Anterior cingulate cortex (tissue), 58 donors: ENCODE measurements around the gene LONP2.
"Not testable (repeated sequence)": the region's sequence is repeated elsewhere in the genome, so short reads cannot be mapped to it uniquely, and the experiment has no call there.

ENCODE experiments used
- DNase-seq, 58 donors: peaks; one replicate each; lab custom pipeline; 2025; lab: John Stamatoyannopoulos, UW

The LONP2 gene

GRCh38 chr16:48361012-48361411 lies 116.9 kb downstream of the LONP2 start:
- DNase-seq, result no peak

GRCh38 chr16:48361540-48362144 lies 117.5 kb downstream of the LONP2 start:
- no peak for DNase-seq

GRCh38 chr16:48365025-48365600 lies 121.0 kb downstream of the LONP2 start:
- no peak for DNase-seq

DNA sequence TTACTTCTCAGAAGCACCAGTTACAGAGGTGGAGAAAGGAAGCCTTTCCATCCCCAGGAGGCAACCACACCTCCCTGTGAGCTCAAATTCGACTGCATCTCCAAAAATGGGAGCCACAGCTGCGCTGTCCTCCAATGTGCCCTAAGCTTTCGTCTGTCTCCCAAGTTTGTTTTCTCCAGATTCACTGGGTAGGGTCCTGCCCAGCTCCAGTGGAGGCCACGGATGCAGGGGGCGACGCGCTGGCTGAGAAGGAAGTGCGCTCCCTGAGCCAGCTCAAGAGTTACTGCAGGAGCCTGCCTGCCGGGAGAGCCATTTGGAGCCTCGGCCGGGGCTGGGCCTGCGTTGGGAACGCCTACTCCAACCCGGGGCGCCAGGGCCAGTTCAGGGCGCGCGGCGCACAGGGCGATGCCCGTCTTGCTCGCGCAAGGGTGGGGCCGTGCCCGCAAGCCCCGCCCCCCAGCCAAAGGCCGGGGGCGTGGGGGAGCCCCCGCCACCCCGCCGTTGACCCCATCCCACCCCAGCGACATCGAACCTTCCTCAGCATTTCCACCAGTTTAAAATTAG lies 121.6 kb downstream of the LONP2 start:
- DNase-seq, result peak in 56 of 58 donors; percentile 30 to 88 (median 72)

DNA sequence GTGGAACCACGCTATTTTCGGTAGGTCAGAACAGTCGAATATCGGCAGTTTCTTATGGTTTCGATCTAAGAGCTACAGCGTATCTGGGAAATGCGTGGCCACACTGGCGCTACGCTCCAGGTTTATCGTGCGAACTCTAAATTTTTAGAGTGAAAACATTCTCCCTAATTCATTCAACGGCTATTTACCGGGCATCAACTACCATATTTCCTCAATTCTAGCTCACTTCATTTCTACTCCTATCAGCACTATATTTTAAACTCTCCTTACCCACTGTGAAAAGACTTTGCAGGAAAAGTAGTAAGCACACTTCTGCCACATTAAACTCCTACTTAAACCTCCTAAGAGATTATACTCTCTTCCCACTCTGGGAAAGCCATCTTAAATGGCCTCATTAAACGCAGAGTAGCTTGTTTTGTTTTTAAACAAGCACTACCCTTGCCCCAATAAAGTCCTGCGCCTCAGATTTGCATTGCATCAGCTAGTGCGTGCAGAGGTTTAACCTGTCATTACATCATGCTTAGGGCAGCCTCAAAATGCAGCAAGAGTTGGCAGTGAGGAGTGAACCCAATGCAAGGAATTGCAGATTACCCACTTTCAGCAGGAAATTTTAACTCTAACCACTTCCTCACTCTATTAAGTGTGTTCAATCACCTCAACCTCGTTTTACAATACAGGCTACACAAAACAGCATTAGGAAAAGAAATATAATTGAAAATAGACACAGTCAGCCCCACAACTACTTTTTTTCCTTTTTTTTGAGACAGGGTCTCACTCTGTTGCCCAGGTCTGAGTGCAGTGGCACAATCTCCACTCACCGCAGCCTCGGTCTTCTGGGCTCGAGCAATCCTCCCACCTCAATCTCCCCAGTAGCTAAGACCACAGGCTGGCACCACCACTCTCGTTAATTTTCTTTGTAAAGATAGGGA lies 122.3 kb downstream of the LONP2 start:
- peak in 1 of 58 donors; percentile 24 for DNase-seq

DNA sequence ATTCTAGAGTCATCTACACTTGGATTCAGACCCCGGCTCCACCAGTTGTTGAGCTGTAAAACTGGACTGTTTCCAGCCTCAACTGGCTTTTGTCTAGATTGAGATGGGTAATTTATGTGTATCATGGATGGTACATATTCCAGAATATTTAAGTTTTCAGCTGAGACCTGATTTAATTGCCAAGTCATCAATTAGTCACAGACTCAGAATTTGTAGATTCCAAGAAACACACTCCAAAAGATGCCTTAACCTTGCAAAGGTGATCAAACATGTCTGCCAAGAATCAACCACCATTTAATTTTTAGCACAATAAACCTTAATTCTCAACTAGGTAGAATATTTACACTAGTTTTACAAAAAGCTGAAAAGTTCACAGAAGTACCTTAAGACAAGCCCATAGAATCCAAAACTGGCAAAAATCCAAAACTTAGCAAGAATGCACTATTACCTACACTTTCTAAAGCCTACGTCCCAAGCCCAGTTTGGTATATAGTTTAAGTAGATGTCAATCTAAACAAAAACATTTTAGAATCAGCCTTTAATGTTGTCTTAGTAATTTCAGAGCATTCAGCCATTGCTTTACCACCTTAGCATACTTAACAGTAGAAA lies 123.4 kb downstream of the LONP2 start:
- peak in 1 of 58 donors; percentile 11 for DNase-seq

- DNase-seq, result no peak
Observed at GRCh38 chr16:48369765-48370164, 125.7 kb downstream of the LONP2 start.

- DNase-seq, result no peak
Observed at GRCh38 chr16:48370229-48370628, 126.1 kb downstream of the LONP2 start.

GRCh38 chr16:48370668-48371392 lies 126.7 kb downstream of the LONP2 start:
- DNase-seq, result not testable (repeated sequence)

DNA sequence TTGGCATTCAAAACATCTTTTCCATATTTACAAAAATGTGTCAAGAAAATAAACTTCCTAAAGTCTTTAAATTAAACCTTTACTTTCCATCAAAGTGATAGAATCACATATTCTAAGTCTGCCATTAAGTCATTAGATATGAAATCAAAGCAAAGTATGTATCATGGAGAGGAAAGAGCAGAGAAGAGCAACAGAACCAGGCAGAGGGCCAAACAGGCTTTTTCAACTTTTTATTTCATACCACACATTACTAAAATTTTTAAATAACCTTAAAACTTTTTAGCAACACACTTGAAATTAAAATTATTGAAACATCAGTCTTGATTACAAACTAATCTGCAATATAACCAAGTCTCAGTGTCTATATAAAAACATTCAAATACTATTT lies 127.3 kb downstream of the LONP2 start:
- no peak for DNase-seq

DNA sequence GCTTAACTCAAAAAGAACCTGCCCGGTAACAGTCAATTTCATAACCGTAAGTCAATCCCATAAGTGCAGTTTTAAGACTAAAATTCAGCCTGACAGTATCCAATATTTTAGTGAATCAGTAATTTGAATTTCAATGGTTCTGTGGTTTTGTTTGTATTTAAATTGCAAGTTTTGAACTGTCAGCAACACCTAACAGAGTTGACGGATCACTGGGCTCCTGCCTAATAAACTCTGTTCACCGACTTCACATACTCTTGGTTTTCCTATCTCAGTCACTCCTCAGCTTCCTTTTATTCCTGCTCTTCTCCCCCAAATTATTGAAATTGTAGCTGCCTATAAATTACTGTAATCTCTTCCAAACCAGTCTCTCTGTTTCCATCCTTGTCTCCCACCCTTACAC lies 128.6 kb downstream of the LONP2 start:
- DNase-seq, result no peak

- no peak for DNase-seq
Observed at GRCh38 chr16:48373258-48374029, 129.3 kb downstream of the LONP2 start.

- no peak for DNase-seq
Observed at GRCh38 chr16:48374255-48374654, 130.2 kb downstream of the LONP2 start.

- DNase-seq, result not testable (repeated sequence)
Observed at GRCh38 chr16:48377301-48377700, 133.2 kb downstream of the LONP2 start.

DNA sequence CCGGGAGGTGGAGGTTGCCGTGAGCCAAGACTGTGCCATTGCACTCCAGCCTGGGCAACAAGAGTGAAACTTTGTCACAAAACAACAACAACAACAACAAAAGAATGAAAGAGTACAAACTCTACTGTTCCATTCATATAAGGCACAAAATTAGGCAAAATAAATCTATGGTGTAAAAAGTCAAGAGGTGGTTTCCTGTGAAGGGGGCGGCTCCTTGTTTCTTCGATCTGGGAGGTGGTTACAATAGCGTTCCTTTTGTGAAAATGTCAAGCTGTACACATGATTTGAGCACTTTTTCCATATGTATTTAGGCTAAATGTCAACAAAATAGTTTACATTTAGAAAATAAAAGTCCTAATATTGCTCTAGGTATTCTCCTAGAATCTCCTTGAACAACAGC lies 134.2 kb downstream of the LONP2 start:
- no peak for DNase-seq

- no peak for DNase-seq
Observed at GRCh38 chr16:48378836-48379235, 134.7 kb downstream of the LONP2 start.

DNA sequence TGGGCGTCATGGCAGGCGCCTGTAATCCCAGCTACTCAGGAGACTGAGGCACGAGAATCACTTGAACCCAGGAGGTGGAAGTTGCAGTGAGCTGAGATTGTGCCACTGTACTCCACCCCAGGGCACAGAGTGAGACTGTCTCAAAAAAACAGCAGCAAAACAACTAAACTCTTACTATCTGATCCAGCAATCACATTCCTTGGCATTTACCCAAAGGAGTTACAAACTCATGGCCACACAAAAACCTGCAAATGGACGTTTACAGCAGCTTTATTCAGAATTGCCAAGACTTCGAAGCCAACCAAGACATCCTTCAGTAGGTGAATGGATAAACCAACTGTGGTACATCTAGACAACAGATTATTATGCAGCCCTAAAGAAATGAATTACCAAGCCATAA lies 137.1 kb downstream of the LONP2 start:
- DNase-seq, result no peak

- DNase-seq, result no peak
Observed at GRCh38 chr16:48382131-48382530, 138.0 kb downstream of the LONP2 start.
